ENCODE measurements around the gene SNX11.
A peak's percentile ranks its signal among the peaks of the same experiment; 100 is the strongest.
"Not testable (repeated sequence)": the region's sequence is repeated elsewhere in the genome, so short reads cannot be mapped to it uniquely, and the experiment has no call there.

Gene SNX11, protein sequence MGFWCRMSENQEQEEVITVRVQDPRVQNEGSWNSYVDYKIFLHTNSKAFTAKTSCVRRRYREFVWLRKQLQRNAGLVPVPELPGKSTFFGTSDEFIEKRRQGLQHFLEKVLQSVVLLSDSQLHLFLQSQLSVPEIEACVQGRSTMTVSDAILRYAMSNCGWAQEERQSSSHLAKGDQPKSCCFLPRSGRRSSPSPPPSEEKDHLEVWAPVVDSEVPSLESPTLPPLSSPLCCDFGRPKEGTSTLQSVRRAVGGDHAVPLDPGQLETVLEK

DNA sequence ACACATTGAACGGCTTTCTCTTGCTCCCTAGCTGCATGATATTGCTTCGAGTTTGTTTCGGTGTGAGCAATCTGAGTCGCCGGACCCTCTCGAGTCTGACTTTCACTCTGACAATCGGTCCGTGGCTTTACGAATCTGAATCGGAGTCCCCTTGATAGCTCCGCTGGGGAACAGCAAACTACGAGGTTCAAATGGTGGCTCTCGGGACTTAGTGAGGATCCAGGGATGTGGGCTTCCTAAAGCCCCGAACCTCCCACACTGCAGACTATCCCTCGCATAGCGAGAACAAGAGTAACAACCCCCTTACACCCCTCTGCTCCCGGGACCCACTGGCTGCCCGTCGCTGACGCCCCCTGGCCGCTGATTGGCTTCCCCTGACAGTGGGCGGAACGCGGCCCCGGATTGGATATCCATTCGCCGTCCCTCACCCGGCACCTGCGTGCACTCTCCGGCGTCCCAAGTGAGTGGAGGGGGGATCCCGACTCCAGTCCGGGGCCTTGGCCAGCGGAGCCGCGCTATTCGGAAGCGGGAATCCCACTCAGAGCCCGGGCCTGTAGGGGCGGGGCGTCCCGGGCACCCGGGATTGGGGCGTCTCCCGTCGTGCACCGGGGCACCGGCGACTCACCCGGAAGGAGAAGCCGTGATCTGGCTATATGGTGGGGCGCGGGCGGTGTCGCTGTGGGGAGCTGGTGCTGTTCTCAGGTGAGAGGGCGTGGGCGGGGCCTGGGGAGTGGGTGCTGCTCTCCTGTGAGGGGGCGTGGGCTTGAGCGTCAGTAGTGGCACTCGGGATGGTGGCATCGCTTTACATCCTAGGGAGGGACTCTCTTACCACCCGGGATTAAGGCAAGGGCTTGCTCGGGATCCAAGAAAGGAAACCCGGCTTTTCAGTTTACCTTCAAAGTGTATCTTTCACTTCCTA is at the start of gene SNX11:
Gene SNX11, plus strand, starts transcription at position 630 of the 919 bp plus-strand sequence. CDS start 4,278 bp downstream, outside the sequence.
- FAIRE-seq = peak; percentile 90

DNA sequence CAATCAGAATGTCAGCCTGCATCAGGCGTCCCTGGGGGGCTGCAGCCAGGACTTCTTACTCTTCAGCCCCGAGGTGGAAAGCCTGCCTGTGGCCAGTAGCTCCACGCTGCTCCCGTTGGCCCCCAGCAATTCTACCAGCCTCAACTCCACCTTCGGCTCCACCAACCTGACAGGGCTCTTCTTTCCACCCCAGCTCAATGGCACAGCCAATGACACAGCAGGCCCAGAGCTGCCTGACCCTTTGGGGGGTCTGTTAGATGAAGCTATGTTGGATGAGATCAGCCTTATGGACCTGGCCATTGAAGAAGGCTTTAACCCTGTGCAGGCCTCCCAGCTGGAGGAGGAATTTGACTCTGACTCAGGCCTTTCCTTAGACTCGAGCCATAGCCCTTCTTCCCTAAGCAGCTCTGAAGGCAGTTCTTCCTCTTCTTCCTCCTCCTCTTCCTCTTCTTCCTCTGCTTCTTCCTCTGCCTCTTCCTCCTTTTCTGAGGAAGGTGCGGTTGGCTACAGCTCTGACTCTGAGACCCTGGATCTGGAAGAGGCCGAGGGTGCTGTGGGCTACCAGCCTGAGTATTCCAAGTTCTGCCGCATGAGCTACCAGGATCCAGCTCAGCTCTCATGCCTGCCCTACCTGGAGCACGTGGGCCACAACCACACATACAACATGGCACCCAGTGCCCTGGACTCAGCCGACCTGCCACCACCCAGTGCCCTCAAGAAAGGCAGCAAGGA is 49.0 kb upstream of the SNX11 start:
- no peak for FAIRE-seq

DNA sequence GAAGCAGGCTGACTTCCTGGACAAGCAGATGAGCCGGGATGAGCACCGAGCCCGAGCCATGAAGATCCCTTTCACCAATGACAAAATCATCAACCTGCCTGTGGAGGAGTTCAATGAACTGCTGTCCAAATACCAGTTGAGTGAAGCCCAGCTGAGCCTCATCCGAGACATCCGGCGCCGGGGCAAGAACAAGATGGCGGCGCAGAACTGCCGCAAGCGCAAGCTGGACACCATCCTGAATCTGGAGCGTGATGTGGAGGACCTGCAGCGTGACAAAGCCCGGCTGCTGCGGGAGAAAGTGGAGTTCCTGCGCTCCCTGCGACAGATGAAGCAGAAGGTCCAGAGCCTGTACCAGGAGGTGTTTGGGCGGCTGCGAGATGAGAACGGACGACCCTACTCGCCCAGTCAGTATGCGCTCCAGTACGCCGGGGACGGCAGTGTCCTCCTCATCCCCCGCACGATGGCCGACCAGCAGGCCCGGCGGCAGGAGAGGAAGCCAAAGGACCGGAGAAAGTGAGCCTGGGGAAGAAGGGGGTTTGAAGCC is 48.4 kb upstream of the SNX11 start:
- FAIRE-seq = no peak

DNA sequence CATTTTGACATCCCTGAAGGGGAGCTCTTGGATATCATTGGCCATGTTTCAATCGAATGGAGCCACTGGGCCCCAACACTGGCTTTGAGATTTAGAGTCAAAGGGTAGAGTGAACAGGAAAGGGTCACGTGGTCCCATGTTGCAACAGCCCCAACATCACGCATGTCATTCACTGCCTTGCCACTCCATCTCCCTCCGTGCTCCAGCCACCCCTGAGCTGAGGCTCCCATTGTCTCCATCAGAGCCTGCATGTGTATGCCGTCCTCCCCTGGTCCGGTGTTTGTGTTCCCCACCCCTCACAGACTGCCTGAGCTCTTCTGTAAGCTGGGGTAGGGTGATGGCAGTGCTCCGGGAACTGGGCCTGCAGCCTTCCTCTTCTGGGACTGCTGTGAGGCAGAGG is 47.3 kb upstream of the SNX11 start:
- no peak for FAIRE-seq

DNA sequence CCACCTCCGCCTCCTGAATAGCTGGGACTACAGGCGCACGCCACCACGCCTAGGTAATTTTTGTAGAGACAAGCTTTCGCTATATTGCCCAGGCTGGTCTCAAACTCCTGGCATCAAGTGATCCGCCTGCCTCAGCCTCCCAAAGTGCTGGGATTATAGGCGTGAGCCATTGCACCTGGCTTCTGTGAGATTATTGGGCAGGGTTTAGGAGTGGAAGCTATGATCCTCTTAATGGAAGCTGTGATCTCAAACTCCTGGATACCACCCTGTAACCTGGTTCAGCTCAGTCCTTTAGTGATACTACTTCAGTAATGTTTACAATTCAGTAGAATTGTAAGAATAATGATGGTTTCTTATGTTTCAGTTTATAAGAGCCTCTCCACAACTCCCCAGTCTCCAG is 45.3 kb upstream of the SNX11 start:
- FAIRE-seq = no peak

DNA sequence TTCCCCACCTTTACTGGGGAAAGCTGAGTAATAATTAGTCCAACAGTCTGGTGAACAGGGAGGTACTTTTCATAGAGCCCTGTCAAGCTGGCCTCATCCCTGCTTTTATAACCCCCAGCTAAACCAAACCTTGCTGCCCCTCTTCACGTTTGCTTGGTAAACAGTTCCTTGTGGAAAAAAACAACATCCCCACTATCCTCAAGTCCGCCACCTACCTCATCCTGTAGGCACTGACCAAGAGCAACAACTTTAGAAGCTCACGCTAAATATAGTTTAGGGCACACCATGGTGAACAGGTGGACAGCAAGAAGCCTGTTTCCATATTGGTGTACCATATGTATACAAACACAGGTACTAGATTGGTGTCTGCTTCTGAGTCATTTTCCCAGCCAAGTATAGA is 42.9 kb upstream of the SNX11 start:
- no peak for FAIRE-seq

DNA sequence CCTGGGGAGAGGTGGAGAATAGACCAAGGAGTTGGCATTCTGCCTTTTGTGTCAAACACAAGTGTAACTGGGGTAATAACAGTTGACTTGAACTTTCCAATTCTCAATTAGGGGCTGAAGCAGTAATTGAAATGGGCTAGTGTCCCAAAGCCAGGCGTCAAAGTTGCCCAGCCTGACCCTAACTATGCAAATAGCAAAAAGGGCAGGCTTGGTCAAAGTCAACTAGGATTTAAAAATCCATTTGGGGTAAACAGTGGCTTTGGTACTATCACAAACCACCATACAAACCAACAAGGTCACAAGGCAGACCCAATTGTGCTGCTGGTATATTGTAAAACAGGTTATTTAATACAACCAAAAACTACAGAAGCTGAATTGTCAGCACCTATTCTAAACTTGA is 41.4 kb upstream of the SNX11 start:
- FAIRE-seq = no peak

DNA sequence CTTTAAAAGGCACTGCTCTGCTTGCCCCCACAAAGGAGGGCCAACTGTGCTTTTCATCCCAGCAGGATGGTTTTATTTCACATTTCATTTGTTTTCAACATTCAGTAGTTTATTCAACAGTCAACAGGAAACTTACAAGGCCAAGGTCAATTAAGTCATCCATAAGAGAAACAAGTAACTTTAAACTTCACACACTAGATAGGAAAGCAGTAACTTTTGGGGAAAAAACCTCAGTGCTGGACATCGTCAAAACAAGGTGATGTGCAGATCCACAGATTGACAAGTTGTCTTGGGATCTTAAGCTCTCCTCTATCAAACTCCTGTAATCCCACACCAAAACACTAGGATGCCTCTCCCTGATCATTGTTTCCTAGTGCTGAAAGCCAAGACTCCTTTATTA is 40.9 kb upstream of the SNX11 start:
- no peak for FAIRE-seq

DNA sequence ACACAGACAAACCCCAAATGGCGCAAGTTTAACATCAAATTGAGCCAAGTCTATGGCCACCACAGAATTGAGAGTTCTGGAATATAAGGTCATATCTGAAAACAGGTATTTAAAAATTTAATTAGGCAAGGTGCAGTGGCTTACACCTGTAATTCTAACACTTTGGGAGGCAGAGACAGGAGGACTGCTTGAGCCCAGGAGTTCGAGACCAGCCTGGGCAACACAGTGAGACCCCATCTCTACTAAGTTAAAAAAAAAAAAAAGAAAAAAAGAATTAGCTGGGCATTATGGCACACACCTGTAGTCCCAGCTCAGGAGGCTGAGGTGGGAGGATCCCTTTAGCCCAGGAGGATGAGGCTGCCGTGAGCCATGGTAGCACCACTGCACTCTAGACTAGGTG is 40.3 kb upstream of the SNX11 start:
- no peak for FAIRE-seq

DNA sequence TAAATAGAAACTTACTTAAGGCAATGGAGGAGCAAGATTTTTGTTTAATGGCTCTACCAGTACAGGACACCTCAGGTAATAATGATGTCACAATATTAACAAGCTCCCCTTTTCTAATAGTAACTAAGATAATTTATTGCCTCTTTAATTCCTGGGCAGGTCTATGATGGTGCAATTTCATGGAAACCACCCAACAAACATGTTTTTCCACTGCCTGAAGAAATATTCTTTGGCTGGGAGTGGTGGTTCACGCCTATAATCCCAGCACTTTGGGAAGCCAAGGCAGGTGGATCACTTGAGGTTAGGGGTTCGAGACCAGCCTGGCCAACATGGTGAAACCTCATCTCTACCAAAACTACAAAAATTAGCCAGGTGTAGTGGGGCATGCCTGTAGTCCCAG is 39.8 kb upstream of the SNX11 start:
- FAIRE-seq = not testable (repeated sequence)

DNA sequence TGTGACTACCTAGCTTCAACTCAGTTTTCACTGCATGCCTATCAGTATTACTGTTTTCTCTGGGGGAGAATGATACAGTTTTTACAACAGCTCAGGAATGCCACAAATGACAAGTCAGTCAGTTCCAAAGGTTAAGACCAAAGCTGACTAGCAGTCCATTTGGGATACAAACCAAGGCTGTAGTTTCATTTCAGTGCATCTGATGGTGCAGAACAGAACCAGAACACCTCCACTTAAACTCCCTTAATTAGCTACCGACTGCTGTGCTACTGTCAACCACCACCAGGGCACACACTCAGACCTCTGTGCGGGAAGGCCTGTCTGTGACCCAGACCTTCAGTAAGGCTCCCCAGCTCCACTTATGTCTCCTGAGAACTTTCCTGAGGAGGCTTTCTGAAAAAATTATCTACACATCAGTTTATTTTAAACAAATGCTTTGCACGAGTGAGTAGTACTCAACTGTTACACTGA is 39.0 kb upstream of the SNX11 start:
- FAIRE-seq = no peak

DNA sequence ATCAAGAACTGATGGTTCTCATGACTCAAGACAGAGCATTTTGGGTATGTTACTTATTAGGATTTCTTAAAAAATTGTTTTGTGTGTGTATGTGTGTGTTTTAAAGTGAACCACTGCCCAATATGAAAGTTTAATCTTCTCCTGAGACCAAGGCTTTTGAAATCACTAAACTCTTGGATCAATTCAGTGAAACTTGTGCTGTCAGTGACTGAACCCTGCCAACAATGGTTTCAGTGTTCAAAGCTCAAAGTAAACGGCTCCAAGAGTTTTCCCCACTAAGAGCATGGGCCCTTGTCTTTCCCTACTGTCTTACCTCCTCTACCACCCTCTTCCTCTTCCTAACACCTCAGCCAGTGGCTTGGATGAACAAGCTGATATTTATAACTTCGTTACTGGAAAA is 37.4 kb upstream of the SNX11 start:
- no peak for FAIRE-seq

DNA sequence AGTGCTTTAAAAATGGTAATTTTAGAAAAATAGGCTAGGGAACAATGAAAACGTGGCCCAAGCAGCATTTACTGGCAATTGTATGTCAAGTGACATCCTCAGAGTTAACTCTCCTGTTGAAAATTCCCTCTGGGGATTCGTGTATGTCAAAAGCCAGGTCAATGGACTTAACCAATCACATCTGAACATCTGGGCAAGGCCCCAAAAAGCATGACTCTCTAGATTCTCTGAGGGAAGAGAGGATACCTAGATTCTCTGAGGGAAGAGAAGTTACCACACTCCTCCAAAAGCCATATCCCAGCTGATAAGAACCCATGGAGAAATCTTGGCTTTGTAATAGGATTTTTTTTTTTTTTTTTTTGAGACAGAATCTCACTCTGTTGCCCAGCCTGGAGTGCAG is 35.9 kb upstream of the SNX11 start:
- FAIRE-seq = no peak

DNA sequence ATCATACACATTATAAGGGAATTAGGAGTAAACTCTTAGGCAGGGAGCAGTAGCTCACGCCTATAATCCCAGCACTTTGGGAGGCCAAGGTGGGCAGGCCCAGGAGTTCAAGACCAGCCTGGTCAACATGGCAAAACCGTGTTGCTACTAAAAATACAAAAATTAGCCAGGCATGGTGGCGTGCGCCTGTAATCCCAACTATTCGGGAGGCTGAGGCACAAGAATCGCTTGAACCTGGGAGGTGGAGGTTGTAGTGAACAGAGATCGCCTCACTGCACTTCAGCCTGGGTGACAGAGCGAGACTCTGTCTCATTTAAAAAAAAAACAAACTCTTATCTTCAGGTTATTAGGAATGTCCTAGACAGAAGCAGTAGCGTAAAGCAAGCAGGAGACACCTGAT is 34.8 kb upstream of the SNX11 start:
- FAIRE-seq = not testable (repeated sequence)

DNA sequence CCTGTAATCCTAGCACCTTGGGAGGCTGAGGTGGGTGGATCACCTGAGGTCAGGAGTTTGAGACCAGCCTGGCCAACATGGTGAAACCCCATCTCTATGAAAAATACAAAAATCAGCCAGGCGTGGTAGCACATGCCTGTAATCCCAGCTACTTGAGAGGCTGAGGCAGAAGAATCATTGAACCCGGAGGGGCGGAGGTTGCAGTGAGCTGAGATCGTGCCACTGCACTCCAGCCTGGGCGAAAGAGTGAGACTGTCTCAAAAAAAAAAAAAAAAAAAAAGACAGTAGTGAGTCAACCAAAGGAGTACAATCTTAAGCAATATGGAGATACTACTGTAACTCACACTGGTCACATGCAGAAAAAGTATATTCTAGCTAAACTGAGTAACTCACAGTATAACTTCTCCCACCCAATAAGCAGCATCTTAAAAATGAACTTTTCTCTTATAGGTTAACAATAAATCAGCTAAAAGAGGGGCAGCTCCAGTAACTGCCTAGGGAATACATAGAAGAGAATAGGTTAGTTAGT is 33.9 kb upstream of the SNX11 start:
- not testable (repeated sequence) for FAIRE-seq

DNA sequence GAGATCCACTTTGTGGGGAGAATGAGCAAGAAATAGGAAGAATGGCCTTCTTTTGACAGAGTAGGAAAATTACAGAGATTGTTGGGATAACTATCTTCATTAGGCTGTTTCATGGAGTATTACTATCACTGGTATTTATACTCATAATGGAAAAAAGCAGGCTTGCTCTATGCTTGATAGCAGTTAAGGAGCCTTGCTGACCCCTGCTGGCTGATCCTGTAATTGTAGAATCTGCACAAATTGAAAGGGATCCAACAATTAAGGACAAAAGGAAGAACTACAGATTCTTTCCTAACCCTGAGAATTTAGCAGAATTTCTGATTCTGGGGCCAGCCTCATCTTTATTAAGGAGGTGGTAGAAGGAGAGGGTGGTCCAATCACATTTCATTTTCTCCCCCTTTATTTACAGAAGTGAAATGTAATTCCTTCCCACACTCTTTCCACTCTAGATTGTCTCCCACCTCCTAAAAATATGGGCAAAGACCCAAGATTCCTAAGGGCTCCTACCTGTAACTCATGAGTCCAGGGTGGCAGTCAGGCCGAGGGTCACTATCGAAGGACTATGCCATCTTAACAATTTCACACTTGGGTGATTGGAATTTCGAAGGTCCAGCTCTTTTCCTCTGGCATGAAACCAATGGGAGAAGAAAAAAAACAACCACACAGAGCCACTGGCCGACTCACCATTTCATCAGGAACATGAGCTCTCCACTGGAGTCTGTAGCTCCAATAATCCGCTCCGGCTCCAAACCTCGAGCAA is 33.1 kb upstream of the SNX11 start:
- FAIRE-seq = peak; percentile 82

DNA sequence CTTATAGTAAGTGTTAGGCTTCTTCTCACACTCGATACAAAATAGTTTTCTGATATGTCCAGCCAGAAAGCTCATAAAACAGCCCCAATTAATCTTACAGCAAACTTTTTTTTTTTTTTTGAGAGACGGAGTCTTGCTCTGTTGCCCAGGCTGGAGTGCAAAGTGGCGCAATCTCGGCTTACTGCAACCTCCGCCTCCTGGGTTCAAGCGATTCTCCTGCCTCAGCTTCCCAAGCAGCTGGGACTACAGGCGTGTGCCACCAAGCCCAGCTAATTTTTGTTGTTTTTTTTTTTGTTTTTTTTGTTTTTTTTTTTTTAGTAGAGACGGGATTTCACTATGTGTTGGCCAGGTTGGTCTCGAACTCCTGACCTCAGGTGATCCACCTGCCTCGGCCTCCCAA is 30.4 kb upstream of the SNX11 start:
- not testable (repeated sequence) for FAIRE-seq

DNA sequence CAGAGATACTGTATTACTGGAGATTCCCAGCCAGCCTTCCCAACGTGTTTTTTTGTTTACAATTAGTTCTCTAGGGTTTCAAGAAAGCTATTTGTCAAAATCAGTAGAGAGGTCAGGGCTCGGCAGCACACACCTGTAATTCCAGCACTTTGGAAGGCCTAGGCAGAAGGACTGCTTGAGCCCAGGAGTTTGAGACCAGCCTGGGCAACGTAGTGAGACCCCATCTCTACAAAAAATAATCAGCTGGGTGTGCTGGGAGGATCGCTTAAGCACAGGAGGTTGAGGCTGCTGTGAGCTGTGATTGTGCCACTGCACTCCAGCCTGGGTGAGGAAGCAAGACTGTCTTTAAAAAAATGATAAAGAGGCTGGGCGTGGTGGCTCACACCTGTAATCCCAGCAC is 25.7 kb upstream of the SNX11 start:
- FAIRE-seq = no peak

DNA sequence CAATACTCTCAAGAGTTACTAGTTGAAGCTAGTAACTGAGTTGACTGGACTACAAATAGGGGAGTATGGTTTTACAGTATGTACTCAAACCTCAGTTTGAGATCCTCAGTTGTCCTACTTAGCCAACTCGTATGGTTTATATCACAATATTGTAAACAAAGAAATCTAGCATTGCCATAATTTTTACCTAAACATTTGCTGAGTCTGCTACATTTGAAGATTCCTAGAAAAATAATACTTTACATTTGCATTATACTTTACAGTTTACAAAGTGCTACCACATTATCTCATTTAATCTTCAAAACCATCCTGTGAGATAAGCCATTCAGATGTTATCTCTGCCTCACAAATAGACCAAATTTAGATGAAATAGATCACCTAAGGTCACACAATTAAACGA is 22.6 kb upstream of the SNX11 start:
- no peak for FAIRE-seq

DNA sequence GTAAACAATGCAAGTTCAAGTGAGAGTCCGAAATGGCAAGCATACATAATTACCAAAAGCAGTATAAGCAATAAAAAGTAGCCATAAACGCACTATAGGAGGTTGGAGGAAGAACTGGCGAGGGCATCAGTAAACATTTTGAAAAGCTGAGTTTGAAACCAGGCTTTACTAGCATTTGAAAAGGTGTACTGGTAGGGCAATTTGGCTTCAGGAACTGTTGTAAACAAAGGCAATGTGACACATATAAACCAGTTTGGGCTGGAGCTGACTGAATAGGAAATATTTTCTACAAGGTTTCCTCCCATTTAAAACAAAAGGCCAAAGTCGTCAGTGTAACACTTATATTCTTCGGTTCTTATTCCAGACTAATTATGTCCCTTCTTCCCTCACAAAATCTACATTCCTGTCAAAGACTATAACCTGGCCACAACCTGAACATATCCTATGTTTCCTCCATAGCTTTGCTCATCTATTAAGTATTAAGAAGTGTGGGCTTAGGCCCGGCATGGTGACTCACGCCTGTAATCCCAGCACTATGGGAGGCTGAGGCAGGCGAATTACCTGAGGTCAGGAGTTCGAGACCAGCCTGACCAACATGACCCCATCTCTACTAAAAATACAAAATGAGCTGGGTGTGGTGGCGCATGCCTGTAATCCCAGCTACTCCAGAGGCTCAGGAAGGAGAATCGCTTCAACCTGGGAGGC is 14.1 kb upstream of the SNX11 start:
- FAIRE-seq = no peak

DNA sequence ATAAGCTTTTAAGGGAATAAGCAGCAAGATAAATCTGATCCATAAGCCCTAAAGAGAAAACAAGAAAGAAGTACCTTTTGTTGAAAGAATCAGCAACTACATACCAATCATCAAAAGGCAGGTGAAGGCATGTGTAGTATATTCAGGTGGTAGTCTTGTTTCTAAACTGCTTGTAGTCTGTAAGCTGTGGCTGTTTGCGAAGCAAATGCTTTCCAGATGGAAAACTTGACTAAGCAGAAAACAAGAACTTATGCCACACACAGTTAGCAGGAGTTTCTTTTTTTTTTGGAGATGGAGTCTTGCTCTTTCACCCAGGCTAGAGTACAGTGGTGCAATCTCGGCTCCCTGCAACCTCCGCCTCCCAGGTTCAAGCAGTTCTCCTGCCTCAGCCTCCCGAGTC is 12.0 kb upstream of the SNX11 start:
- FAIRE-seq = no peak
